K562 (cell line): ENCODE results near the gene NSF. TPM values are rescaled to one million over a fixed set of nuclear protein-coding genes. Genes with fewer than 3 reads are reported as not detected.

ENCODE experiments used
- HIVEP1 ChIP-seq: fragments of 250-450 bp; sonication (Bioruptor Pico); IDR thresholded peaks from 2 replicates; pipeline ENCODE4 v1.4.0; 2020; ENCODE audit warnings: mild to moderate bottlenecking
- HNRNPLL ChIP-seq: fragments of 200-400 bp; formaldehyde crosslinking; IDR thresholded peaks from 2 replicates; pipeline ENCODE4 v1.6.1; 2017; ENCODE audit warnings: low read length, low read depth, mild to moderate bottlenecking; ENCODE audit not compliant: poor library complexity, severe bottlenecking
- PCBP1 ChIP-seq: fragments of 200-400 bp; formaldehyde crosslinking; IDR thresholded peaks from 2 replicates; pipeline ENCODE4 v1.6.1; 2018; ENCODE audit warnings: mild to moderate bottlenecking, low read depth, low read length; ENCODE audit not compliant: poor library complexity, severe bottlenecking
- PURB ChIP-seq: sonication (generic); formaldehyde crosslinking; IDR thresholded peaks from 2 replicates; pipeline ENCODE4 v1.9.0; 2021; ENCODE audit warnings: low read depth, mild to moderate bottlenecking, missing genetic modification reagents
- RAD51 ChIP-seq: fragments of 450-650 bp; IDR thresholded peaks from 2 replicates; pipeline ENCODE4 v1.7.1; 2016; ENCODE audit warnings: low read depth, mild to moderate bottlenecking, borderline replicate concordance
- XRCC5 ChIP-seq: fragments of 200-400 bp; formaldehyde crosslinking; IDR thresholded peaks from 2 replicates; pipeline ENCODE4 v1.6.1; 2017; ENCODE audit warnings: low read depth, mild to moderate bottlenecking, low read length
- ZNF239 ChIP-seq: fragments of 250-450 bp; sonication (Bioruptor Pico); IDR thresholded peaks from 2 replicates; pipeline ENCODE4 v1.4.0; 2020; ENCODE audit warnings: mild to moderate bottlenecking
- ZNF431 ChIP-seq: sonication (generic); formaldehyde crosslinking; IDR thresholded peaks from 2 replicates; pipeline ENCODE4 v1.8.0; 2022; ENCODE audit warnings: mild to moderate bottlenecking, missing genetic modification reagents
- polyA plus RNA-seq, 8 experiments: library from polyadenylated mRNA; depleted of rRNA in 4 of 8; stranded (reverse) in 5 of 8; unstranded in 3 of 8; fragments of >200 nt; fragmentation: Nextera tagmentation in 2 of 8; fragmentation: Illumina TruSeq in 1 of 8; extraction: Ambion mirVana in 2 of 8; extraction: Trizol in 1 of 8; gene quantifications; 2 replicates each; pipeline versions ENCODE4 v1.2.1 to v1.2.3, GENCODE V29; 2011 to 2014; ENCODE audit warnings: inconsistent platforms in 1 of 8, missing spikeins in 1 of 8
- total RNA-seq, 7 experiments: library from RNA; depleted of rRNA in 6 of 7; stranded (reverse); fragments of >200 nt in 6 of 7; fragmentation: Illumina TruSeq in 2 of 7; extraction: Trizol in 2 of 7; gene quantifications; 2 replicates each; pipeline versions ENCODE4 v1.2.1 to v1.2.3, GENCODE V29; 2011 to 2021; ENCODE audit warnings: low replicate concordance in 1 of 7
- TF ChIP-seq, protein P1 (sequence below): sonication (generic); formaldehyde crosslinking; IDR thresholded peaks from 2 replicates; pipeline ENCODE4 v1.8.1; 2023; ENCODE audit warnings: mild to moderate bottlenecking, missing genetic modification reagents
- TF ChIP-seq, protein P2 (sequence below): fragments of 450-650 bp; IDR thresholded peaks from 2 replicates; pipeline ENCODE4 v1.6.1; 2016; ENCODE audit warnings: mild to moderate bottlenecking, moderate library complexity
- TF ChIP-seq, protein P3 (sequence below): sonication (generic); formaldehyde crosslinking; IDR thresholded peaks from 2 replicates; pipeline ENCODE4 v1.4.0; 2020; ENCODE audit warnings: mild to moderate bottlenecking, missing genetic modification reagents

NSF gene
- total and polyA plus RNA-seq, 9 of the 15 experiments (the other 6 are each of a cell fraction or from before 2014, with no cell fraction given): 16.7 to 39.8 (median 36.7) TPM

DNA sequence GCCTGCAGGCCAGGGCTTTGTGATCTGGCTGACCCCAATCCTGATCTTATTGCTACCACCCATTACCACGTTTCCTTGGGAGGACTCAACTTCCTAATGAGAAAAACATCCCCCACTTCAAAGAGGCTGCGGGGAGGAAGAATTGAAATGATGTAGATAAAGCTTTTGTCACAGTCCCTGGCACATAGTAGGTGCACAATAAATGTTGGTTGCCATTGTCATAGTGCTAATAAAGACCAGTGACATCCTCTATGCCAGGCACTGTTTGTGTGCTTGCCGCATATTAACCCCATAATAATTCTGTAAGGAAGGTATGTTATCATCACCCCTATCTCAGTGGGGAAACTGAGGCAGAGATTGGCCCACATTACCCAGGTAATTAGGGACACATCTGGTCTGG lies 205.6 kb downstream of the NSF start (continued):
- TF ChIP-seq, protein P1, sequence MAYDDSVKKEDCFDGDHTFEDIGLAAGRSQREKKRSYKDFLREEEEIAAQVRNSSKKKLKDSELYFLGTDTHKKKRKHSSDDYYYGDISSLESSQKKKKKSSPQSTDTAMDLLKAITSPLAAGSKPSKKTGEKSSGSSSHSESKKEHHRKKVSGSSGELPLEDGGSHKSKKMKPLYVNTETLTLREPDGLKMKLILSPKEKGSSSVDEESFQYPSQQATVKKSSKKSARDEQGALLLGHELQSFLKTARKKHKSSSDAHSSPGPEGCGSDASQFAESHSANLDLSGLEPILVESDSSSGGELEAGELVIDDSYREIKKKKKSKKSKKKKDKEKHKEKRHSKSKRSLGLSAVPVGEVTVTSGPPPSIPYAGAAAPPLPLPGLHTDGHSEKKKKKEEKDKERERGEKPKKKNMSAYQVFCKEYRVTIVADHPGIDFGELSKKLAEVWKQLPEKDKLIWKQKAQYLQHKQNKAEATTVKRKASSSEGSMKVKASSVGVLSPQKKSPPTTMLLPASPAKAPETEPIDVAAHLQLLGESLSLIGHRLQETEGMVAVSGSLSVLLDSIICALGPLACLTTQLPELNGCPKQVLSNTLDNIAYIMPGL (CRISPR knock-in tag): no peak
- TF ChIP-seq PURB: no peak
- TF ChIP-seq HNRNPLL: no peak
- no peak for TF ChIP-seq ZNF431
- TF ChIP-seq RAD51: no peak
- TF ChIP-seq, protein P2, sequence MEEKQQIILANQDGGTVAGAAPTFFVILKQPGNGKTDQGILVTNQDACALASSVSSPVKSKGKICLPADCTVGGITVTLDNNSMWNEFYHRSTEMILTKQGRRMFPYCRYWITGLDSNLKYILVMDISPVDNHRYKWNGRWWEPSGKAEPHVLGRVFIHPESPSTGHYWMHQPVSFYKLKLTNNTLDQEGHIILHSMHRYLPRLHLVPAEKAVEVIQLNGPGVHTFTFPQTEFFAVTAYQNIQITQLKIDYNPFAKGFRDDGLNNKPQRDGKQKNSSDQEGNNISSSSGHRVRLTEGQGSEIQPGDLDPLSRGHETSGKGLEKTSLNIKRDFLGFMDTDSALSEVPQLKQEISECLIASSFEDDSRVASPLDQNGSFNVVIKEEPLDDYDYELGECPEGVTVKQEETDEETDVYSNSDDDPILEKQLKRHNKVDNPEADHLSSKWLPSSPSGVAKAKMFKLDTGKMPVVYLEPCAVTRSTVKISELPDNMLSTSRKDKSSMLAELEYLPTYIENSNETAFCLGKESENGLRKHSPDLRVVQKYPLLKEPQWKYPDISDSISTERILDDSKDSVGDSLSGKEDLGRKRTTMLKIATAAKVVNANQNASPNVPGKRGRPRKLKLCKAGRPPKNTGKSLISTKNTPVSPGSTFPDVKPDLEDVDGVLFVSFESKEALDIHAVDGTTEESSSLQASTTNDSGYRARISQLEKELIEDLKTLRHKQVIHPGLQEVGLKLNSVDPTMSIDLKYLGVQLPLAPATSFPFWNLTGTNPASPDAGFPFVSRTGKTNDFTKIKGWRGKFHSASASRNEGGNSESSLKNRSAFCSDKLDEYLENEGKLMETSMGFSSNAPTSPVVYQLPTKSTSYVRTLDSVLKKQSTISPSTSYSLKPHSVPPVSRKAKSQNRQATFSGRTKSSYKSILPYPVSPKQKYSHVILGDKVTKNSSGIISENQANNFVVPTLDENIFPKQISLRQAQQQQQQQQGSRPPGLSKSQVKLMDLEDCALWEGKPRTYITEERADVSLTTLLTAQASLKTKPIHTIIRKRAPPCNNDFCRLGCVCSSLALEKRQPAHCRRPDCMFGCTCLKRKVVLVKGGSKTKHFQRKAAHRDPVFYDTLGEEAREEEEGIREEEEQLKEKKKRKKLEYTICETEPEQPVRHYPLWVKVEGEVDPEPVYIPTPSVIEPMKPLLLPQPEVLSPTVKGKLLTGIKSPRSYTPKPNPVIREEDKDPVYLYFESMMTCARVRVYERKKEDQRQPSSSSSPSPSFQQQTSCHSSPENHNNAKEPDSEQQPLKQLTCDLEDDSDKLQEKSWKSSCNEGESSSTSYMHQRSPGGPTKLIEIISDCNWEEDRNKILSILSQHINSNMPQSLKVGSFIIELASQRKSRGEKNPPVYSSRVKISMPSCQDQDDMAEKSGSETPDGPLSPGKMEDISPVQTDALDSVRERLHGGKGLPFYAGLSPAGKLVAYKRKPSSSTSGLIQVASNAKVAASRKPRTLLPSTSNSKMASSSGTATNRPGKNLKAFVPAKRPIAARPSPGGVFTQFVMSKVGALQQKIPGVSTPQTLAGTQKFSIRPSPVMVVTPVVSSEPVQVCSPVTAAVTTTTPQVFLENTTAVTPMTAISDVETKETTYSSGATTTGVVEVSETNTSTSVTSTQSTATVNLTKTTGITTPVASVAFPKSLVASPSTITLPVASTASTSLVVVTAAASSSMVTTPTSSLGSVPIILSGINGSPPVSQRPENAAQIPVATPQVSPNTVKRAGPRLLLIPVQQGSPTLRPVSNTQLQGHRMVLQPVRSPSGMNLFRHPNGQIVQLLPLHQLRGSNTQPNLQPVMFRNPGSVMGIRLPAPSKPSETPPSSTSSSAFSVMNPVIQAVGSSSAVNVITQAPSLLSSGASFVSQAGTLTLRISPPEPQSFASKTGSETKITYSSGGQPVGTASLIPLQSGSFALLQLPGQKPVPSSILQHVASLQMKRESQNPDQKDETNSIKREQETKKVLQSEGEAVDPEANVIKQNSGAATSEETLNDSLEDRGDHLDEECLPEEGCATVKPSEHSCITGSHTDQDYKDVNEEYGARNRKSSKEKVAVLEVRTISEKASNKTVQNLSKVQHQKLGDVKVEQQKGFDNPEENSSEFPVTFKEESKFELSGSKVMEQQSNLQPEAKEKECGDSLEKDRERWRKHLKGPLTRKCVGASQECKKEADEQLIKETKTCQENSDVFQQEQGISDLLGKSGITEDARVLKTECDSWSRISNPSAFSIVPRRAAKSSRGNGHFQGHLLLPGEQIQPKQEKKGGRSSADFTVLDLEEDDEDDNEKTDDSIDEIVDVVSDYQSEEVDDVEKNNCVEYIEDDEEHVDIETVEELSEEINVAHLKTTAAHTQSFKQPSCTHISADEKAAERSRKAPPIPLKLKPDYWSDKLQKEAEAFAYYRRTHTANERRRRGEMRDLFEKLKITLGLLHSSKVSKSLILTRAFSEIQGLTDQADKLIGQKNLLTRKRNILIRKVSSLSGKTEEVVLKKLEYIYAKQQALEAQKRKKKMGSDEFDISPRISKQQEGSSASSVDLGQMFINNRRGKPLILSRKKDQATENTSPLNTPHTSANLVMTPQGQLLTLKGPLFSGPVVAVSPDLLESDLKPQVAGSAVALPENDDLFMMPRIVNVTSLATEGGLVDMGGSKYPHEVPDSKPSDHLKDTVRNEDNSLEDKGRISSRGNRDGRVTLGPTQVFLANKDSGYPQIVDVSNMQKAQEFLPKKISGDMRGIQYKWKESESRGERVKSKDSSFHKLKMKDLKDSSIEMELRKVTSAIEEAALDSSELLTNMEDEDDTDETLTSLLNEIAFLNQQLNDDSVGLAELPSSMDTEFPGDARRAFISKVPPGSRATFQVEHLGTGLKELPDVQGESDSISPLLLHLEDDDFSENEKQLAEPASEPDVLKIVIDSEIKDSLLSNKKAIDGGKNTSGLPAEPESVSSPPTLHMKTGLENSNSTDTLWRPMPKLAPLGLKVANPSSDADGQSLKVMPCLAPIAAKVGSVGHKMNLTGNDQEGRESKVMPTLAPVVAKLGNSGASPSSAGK: no peak
- no peak for TF ChIP-seq ZNF239 (CRISPR knock-in tag)
- TF ChIP-seq HIVEP1 (CRISPR knock-in tag): no peak
- no peak for TF ChIP-seq XRCC5
- no peak for TF ChIP-seq PCBP1
- TF ChIP-seq, protein P3, sequence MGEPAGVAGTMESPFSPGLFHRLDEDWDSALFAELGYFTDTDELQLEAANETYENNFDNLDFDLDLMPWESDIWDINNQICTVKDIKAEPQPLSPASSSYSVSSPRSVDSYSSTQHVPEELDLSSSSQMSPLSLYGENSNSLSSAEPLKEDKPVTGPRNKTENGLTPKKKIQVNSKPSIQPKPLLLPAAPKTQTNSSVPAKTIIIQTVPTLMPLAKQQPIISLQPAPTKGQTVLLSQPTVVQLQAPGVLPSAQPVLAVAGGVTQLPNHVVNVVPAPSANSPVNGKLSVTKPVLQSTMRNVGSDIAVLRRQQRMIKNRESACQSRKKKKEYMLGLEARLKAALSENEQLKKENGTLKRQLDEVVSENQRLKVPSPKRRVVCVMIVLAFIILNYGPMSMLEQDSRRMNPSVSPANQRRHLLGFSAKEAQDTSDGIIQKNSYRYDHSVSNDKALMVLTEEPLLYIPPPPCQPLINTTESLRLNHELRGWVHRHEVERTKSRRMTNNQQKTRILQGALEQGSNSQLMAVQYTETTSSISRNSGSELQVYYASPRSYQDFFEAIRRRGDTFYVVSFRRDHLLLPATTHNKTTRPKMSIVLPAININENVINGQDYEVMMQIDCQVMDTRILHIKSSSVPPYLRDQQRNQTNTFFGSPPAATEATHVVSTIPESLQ: no peak
